IMR-90 (cell line): ENCODE results near the gene ARHGAP24. TPM values are rescaled to one million over a fixed set of nuclear protein-coding genes. Genes with fewer than 3 reads are reported as not detected.

Experiments used
- ATAC-seq: fragments of 200-7000 bp; cut with Tn5 transposase; 2 replicates; pipeline ENCODE4 v1.9.1; 2020; ENCODE audit warnings: low read depth, mild to moderate bottlenecking, moderate library complexity
- BruUV-seq: library from RNA; stranded (reverse); fragments of 400-500 nt; replicated peaks from 2 replicates; lab custom pipeline; 2021; lab: Mats Ljungman, UMichigan
- CTCF ChIA-PET: fragments of 300-600 bp; formaldehyde crosslinking; extraction: SDS; loops from one replicate; lab custom pipeline; 2021; ENCODE audit warnings: antibody characterized with exemption; lab: Yijun Ruan, JAX
- POLR2A ChIA-PET: fragments of 300-600 bp; sonication (Branson Sonifier 250); formaldehyde crosslinking; loops from one replicate; lab custom pipeline; 2022; ENCODE audit warnings: antibody characterized with exemption; ENCODE audit not compliant: unreplicated experiment; lab: Charles Lee
- DNase-seq: peaks from one replicate; pipeline ENCODE4 v3.0.0; 2013
- H2AFZ ChIP-seq: replicated peaks from 2 replicates; pipeline ENCODE3; 2013; ENCODE audit warnings: low read length, mild to moderate bottlenecking; ENCODE audit not compliant: poor library complexity
- H2AK5ac ChIP-seq: 2 replicates; pipeline ENCODE4 v1.6.1; 2013; ENCODE audit warnings: low read depth, low read length, inconsistent platforms
- H2AK9ac ChIP-seq: replicated peaks from 2 replicates; pipeline ENCODE3; 2013; ENCODE audit warnings: mild to moderate bottlenecking, low read depth, low read length, moderate library complexity; ENCODE audit not compliant: poor library complexity
- H2BK120ac ChIP-seq: 2 replicates; pipeline ENCODE4 v1.6.1; 2013; ENCODE audit warnings: low read depth, low read length, inconsistent platforms
- H2BK15ac ChIP-seq: 3 replicates; pipeline ENCODE4 v1.6.1; 2013; ENCODE audit warnings: low read depth, low read length, inconsistent platforms
- H2BK20ac ChIP-seq: 2 replicates; pipeline ENCODE4 v1.6.1; 2013; ENCODE audit warnings: low read depth, mild to moderate bottlenecking, inconsistent platforms, low read length, moderate library complexity
- H2BK5ac ChIP-seq: 2 replicates; pipeline ENCODE4 v1.6.1; 2013; ENCODE audit warnings: mild to moderate bottlenecking, low read depth, low read length, inconsistent platforms; ENCODE audit not compliant: poor library complexity, severe bottlenecking
- H3K14ac ChIP-seq: replicated peaks from 2 replicates; pipeline ENCODE4 v1.6.1; 2013; ENCODE audit warnings: low read depth, low read length, inconsistent platforms
- H3K18ac ChIP-seq: 2 replicates; pipeline ENCODE4 v1.6.1; 2013; ENCODE audit warnings: low read depth, low read length, control low read depth
- H3K23ac ChIP-seq: 2 replicates; pipeline ENCODE4 v1.6.1; 2013; ENCODE audit warnings: low read depth, low read length, inconsistent platforms
- H3K27ac ChIP-seq: 2 replicates; pipeline ENCODE4 v1.5.1; 2013; ENCODE audit warnings: mild to moderate bottlenecking, control low read depth, low read length; ENCODE audit not compliant: insufficient read depth
- H3K27me3 ChIP-seq: 2 replicates; pipeline ENCODE4 v1.6.1; 2013; ENCODE audit warnings: low read length; ENCODE audit not compliant: control insufficient read depth, insufficient read depth
- H3K36me3 ChIP-seq: 2 replicates; pipeline ENCODE4 v1.6.1; 2013; ENCODE audit warnings: low read length, mixed read lengths; ENCODE audit not compliant: control insufficient read depth, insufficient read depth
- H3K4ac ChIP-seq: 2 replicates; pipeline ENCODE4 v1.6.1; 2013; ENCODE audit warnings: low read depth, low read length, inconsistent platforms
- H3K4me1 ChIP-seq: 2 replicates; pipeline ENCODE4 v1.6.1; 2013; ENCODE audit warnings: low read length, mixed read lengths; ENCODE audit not compliant: control insufficient read depth, insufficient read depth
- H3K4me2 ChIP-seq: 2 replicates; pipeline ENCODE4 v1.6.1; 2013; ENCODE audit warnings: low read depth, mild to moderate bottlenecking, control low read depth, low read length, moderate library complexity
- H3K4me3 ChIP-seq: 2 replicates; pipeline ENCODE4 v1.5.1; 2013; ENCODE audit warnings: low read depth, mild to moderate bottlenecking, control low read depth, low read length, moderate library complexity; ENCODE audit not compliant: insufficient read depth
- H3K56ac ChIP-seq: 2 replicates; pipeline ENCODE4 v1.6.1; 2013; ENCODE audit warnings: low read length, inconsistent platforms; ENCODE audit not compliant: insufficient read depth; ENCODE audit errors: extremely low read depth
- H3K79me1 ChIP-seq, 2 experiments: 2 replicates each; pipeline ENCODE4 v1.6.1; 2013; ENCODE audit warnings: low read length in 2 of 2, inconsistent platforms in 1 of 2, low read depth in 1 of 2
- H3K9ac ChIP-seq: 2 replicates; pipeline ENCODE4 v1.6.1; 2013; ENCODE audit warnings: low read depth, low read length, control low read depth
- H3K9me1 ChIP-seq: 2 replicates; pipeline ENCODE4 v1.6.1; 2013; ENCODE audit warnings: low read length, inconsistent platforms; ENCODE audit not compliant: insufficient read depth
- H3K9me3 ChIP-seq: 2 replicates; pipeline ENCODE4 v1.6.1; 2013; ENCODE audit warnings: low read length; ENCODE audit not compliant: control insufficient read depth, insufficient read depth
- H4K20me1 ChIP-seq: 2 replicates; pipeline ENCODE4 v1.6.1; 2013; ENCODE audit warnings: low read length, inconsistent platforms; ENCODE audit not compliant: insufficient read depth
- H4K5ac ChIP-seq: 2 replicates; pipeline ENCODE4 v1.6.1; 2013; ENCODE audit warnings: mild to moderate bottlenecking, low read depth, low read length, control low read depth
- H4K8ac ChIP-seq, 2 experiments: 2 replicates each; pipeline ENCODE4 v1.6.1; 2013; ENCODE audit warnings: low read depth in 2 of 2, low read length in 2 of 2, control low read depth in 1 of 2, inconsistent platforms in 1 of 2
- H4K91ac ChIP-seq: 2 replicates; pipeline ENCODE4 v1.6.1; 2013; ENCODE audit warnings: low read depth, low read length, inconsistent platforms; ENCODE audit not compliant: insufficient read depth
- BHLHE40 ChIP-seq: fragments of 150-350 bp; IDR thresholded peaks from 2 replicates; pipeline ENCODE4 v1.6.1; 2016; ENCODE audit warnings: mild to moderate bottlenecking, low read depth, low read length
- CEBPB ChIP-seq: IDR thresholded peaks from 2 replicates; pipeline ENCODE4 v1.6.1; 2012; ENCODE audit warnings: low read depth, low read length, improper control_type of control experiment
- MAFK ChIP-seq: IDR thresholded peaks from 2 replicates; pipeline ENCODE4 v1.6.1; 2012; ENCODE audit warnings: low read depth, low read length, improper control_type of control experiment
- MXI1 ChIP-seq: IDR thresholded peaks from 2 replicates; pipeline ENCODE4 v1.6.1; 2012; ENCODE audit warnings: low read depth, mild to moderate bottlenecking, low read length, moderate library complexity, borderline replicate concordance
- RFX5 ChIP-seq: IDR thresholded peaks from 2 replicates; pipeline ENCODE4 v1.8.0; 2012; ENCODE audit warnings: low read depth, mild to moderate bottlenecking, low read length, moderate library complexity
- SMC3 ChIP-seq: fragments of 150-350 bp; IDR thresholded peaks from 2 replicates; pipeline ENCODE4 v1.6.1; 2016; ENCODE audit warnings: low read depth, mild to moderate bottlenecking, antibody characterized with exemption, low read length, moderate library complexity
- USF2 ChIP-seq: fragments of 150-350 bp; IDR thresholded peaks from 2 replicates; pipeline ENCODE4 v1.6.1; 2017; ENCODE audit warnings: mild to moderate bottlenecking, antibody characterized with exemption, low read length, low read depth
- WGBS, 2 experiments: methylation state at CpG; one replicate each; pipeline versions ENCODE4 v1.1.5 to v1.1.7; 2013; ENCODE audit warnings: missing lambda C conversion rate in 2 of 2; ENCODE audit not compliant: insufficient read length in 1 of 2; ENCODE audit errors: extremely low coverage in 2 of 2; 5-methylcytosine and 5-hydroxymethylcytosine counted together
- dilution Hi-C: fragments of 300-500 bp; cut with HindIII; formaldehyde crosslinking; loops from one replicate; pipeline ENCODE4 v1.14.3; 2018; ENCODE audit warnings: low sequenced_read_pairs; ENCODE audit not compliant: unreplicated experiment
- in situ Hi-C: fragments of 300-500 bp; cut with MboI; formaldehyde crosslinking; loops from 3 replicates; pipeline ENCODE4 v1.14.3; 2019; ENCODE audit warnings: low sequenced_read_pairs, inconsistent platforms, mixed read lengths
- intact Hi-C: fragments of 100-400 bp; cut with micrococcal nuclease; formaldehyde crosslinking; loops from 2 replicates; pipeline ENCODE4 v1.10.0; 2022
- polyA plus RNA-seq, 3 experiments: library from polyadenylated mRNA; depleted of rRNA; stranded (reverse); fragments of >200 nt; gene quantifications; 2 replicates each; pipeline ENCODE4 v1.2.3, GENCODE V29; 2012; ENCODE audit warnings: low replicate concordance in 1 of 3
- total RNA-seq: library from RNA; depleted of rRNA; stranded (reverse); fragments of >200 nt; gene quantifications from 2 replicates; pipeline ENCODE4 v1.2.3, GENCODE V29; 2012
- TF ChIP-seq, protein P1 (sequence below): conservative IDR thresholded peaks from 2 replicates; pipeline ENCODE4 v1.5.1; 2012; ENCODE audit warnings: mild to moderate bottlenecking, low read depth, low read length, improper control_type of control experiment

The ARHGAP24 gene
- total and polyA plus RNA-seq, 2 of the 4 experiments (the other 2 are of a cell fraction): 11.9 to 24.0 TPM

- Histone ChIP-seq H3K14ac (peak overlapping the region; percentile 50; the same call in 1 of the 2 replicates), H2BK120ac (peak overlapping the region; percentile 72), H3K9me3 (no peaks in the 10 kb centered on the region), H2BK5ac (no peak overlapping the region), H2AK5ac (peak overlapping the region; percentile 42; the same call in 1 of the 2 replicates), H3K4me1 (peaks cover 16% of the 10 kb centered on the region), H3K4me2 (no peak overlapping the region), H3K79me1 (no peaks in the 10 kb centered on the region), H2BK20ac (peak overlapping the region; percentile 68), H3K27me3 (no peaks in the 10 kb centered on the region), H3K56ac (no peak overlapping the region), H3K4me3 (no peak overlapping the region), H3K9ac (no peak overlapping the region), H4K91ac (no peak overlapping the region), H3K18ac (peak overlapping the region; percentile 54; the same call in 1 of the 2 replicates), H3K23ac (no peak overlapping the region; the same call in 1 of the 2 replicates), H3K9me1 (0 out of 2 replicates have a peak, but pooled peaks cover 2% of the 10 kb centered on the region), H4K8ac (peak overlapping the region in 1 of 2 experiments; percentile 5; a peak in 1 of 4 replicates), H3K4ac (0 out of 2 replicates have a peak overlapping the region, but pooled peaks have one; percentile 68), H3K27ac (no peak overlapping the region), H4K5ac (peak overlapping the region; percentile 50; the same call in 1 of the 2 replicates), H3K36me3 (no peaks in the 10 kb centered on the region), H2BK15ac (peak overlapping the region; percentile 73; the same call in 2 of the 3 replicates), H2AFZ (no peak overlapping the region), H4K20me1 (no peaks in the 10 kb centered on the region), H2AK9ac (no peak overlapping the region)
- dilution Hi-C loops: no loop called here
- intact Hi-C loops: no loop called here
- ChIA-PET CTCF (interaction anchor here (0.7 kb wide), 1 partner anchor 998 kb away, joined by 5 read pairs; no protein-coding TSS in a partner anchor), POLR2A (no interaction called here)
- no peak for ATAC-seq
- TF ChIP-seq SMC3: no peak
- no peak for TF ChIP-seq MXI1
- TF ChIP-seq USF2: no peak
- TF ChIP-seq, protein P1, sequence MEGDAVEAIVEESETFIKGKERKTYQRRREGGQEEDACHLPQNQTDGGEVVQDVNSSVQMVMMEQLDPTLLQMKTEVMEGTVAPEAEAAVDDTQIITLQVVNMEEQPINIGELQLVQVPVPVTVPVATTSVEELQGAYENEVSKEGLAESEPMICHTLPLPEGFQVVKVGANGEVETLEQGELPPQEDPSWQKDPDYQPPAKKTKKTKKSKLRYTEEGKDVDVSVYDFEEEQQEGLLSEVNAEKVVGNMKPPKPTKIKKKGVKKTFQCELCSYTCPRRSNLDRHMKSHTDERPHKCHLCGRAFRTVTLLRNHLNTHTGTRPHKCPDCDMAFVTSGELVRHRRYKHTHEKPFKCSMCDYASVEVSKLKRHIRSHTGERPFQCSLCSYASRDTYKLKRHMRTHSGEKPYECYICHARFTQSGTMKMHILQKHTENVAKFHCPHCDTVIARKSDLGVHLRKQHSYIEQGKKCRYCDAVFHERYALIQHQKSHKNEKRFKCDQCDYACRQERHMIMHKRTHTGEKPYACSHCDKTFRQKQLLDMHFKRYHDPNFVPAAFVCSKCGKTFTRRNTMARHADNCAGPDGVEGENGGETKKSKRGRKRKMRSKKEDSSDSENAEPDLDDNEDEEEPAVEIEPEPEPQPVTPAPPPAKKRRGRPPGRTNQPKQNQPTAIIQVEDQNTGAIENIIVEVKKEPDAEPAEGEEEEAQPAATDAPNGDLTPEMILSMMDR: no peak
- no peak for TF ChIP-seq RFX5
- no peak for TF ChIP-seq MAFK
- no peak for TF ChIP-seq CEBPB
- TF ChIP-seq BHLHE40: no peak
- no TSS peak for BruUV-seq
- no peak for DNase-seq
- WGBS, 2 experiments: no CpG with 5 or more reads among the region's 2 CpGs
- in situ Hi-C loops: loop anchor here (10.0 kb wide), 1 partner anchor 270 kb away; no protein-coding TSS in a partner anchor
Observed at GRCh38 chr4:86034616-86035015, 559.7 kb downstream of the ARHGAP24 start.
